Measurements from ENCODE around the gene LRP2.

Gene LRP2

GRCh38 chr2:169172151-169172735 is 190.1 kb downstream of the LRP2 start:
- Histone ChIP-seq H4K20me1 (ENCODE audit: insufficient read depth, low read length) (no peaks in the 10 kb centered on the region), H3K9ac (ENCODE audit: low read length) (no peak overlapping the region), H3K4me2 (ENCODE audit: low read depth, low read length) (no peak overlapping the region), H3F3A (ENCODE audit: insufficient read depth, low read length) (no peaks in the 10 kb centered on the region), H3K27ac (ENCODE audit: low read length) (no peak overlapping the region), H3K27me3 (replicated peaks; ENCODE audit: insufficient read depth, low read length) (no peaks in the 10 kb centered on the region), H3K9me3 (replicated peaks; ENCODE audit: insufficient read depth, low read length) (no peaks in the 10 kb centered on the region), H3K4me1 (ENCODE audit: low read length) (no peaks in the 10 kb centered on the region), H3K79me2 (ENCODE audit: low read length) (no peaks in the 10 kb centered on the region), H3K36me3 (replicated peaks; ENCODE audit: insufficient read depth, low read length) (no peaks in the 10 kb centered on the region), H3K9me2 (replicated peaks; ENCODE audit: insufficient read depth, low read length) (no peaks in the 10 kb centered on the region), H3K4me3 (ENCODE audit: low read length) (no peak overlapping the region), H2AFZ (ENCODE audit: low read length) (no peak overlapping the region)
- DNase-seq = no peak
- TF ChIP-seq CTCF (IDR thresholded peaks at IDR 0.05; ENCODE audit: low read length) (no peak), EZH2 (optimal IDR thresholded peaks at IDR 0.05; ENCODE audit: low read depth, low read length) (no peak), EZH2phosphoT487 (IDR thresholded peaks at IDR 0.05; ENCODE audit: low read length) (no peak)

GRCh38 chr2:169165791-169166190 is 196.5 kb downstream of the LRP2 start:
- no peaks in the 10 kb centered on the region for H3K36me3 ChIP-seq (replicated peaks; ENCODE audit: insufficient read depth, low read length)

GRCh38 chr2:169164311-169164710 is 198.0 kb downstream of the LRP2 start:
- no peaks in the 10 kb centered on the region for H3K4me1 ChIP-seq (ENCODE audit: low read length)
- DNase-seq = no peak

More at GRCh38 chr2:169165791-169166190, 196.5 kb downstream of the LRP2 start:
- no peak overlapping the region for H3K4me3 ChIP-seq (ENCODE audit: low read length)
- H3K9ac ChIP-seq (ENCODE audit: low read length) = no peak overlapping the region
- no peak for TF ChIP-seq CTCF (IDR thresholded peaks at IDR 0.05; ENCODE audit: low read length)
- no peak for TF ChIP-seq EZH2phosphoT487 (IDR thresholded peaks at IDR 0.05; ENCODE audit: low read length)
- H3F3A ChIP-seq (ENCODE audit: insufficient read depth, low read length) = no peaks in the 10 kb centered on the region
- no peaks in the 10 kb centered on the region for H3K4me1 ChIP-seq (ENCODE audit: low read length)
- H3K79me2 ChIP-seq (ENCODE audit: low read length) = no peaks in the 10 kb centered on the region
- no peak overlapping the region for H3K4me2 ChIP-seq (ENCODE audit: low read depth, low read length)
- no peak overlapping the region for H3K27ac ChIP-seq (ENCODE audit: low read length)
- no peaks in the 10 kb centered on the region for H3K9me2 ChIP-seq (replicated peaks; ENCODE audit: insufficient read depth, low read length)
- H4K20me1 ChIP-seq (ENCODE audit: insufficient read depth, low read length) = no peaks in the 10 kb centered on the region
- no peaks in the 10 kb centered on the region for H3K9me3 ChIP-seq (replicated peaks; ENCODE audit: insufficient read depth, low read length)
- no peak for DNase-seq
- no peaks in the 10 kb centered on the region for H3K27me3 ChIP-seq (replicated peaks; ENCODE audit: insufficient read depth, low read length)
- no peak overlapping the region for H2AFZ ChIP-seq (ENCODE audit: low read length)

More at GRCh38 chr2:169164311-169164710, 198.0 kb downstream of the LRP2 start:
- no peak overlapping the region for H2AFZ ChIP-seq (ENCODE audit: low read length)
- H3K9me3 ChIP-seq (replicated peaks; ENCODE audit: insufficient read depth, low read length) = no peaks in the 10 kb centered on the region
- H3K27me3 ChIP-seq (replicated peaks; ENCODE audit: insufficient read depth, low read length) = no peaks in the 10 kb centered on the region
- no peak overlapping the region for H3K27ac ChIP-seq (ENCODE audit: low read length)
- H4K20me1 ChIP-seq (ENCODE audit: insufficient read depth, low read length) = no peaks in the 10 kb centered on the region
- no peaks in the 10 kb centered on the region for H3K9me2 ChIP-seq (replicated peaks; ENCODE audit: insufficient read depth, low read length)
- H3K36me3 ChIP-seq (replicated peaks; ENCODE audit: insufficient read depth, low read length) = no peaks in the 10 kb centered on the region
- H3F3A ChIP-seq (ENCODE audit: insufficient read depth, low read length) = no peaks in the 10 kb centered on the region
- no peak overlapping the region for H3K9ac ChIP-seq (ENCODE audit: low read length)
- TF ChIP-seq CTCF (IDR thresholded peaks at IDR 0.05; ENCODE audit: low read length) (no peak), EZH2 (optimal IDR thresholded peaks at IDR 0.05; ENCODE audit: low read depth, low read length) (no peak), EZH2phosphoT487 (IDR thresholded peaks at IDR 0.05; ENCODE audit: low read length) (no peak)
- H3K79me2 ChIP-seq (ENCODE audit: low read length) = no peaks in the 10 kb centered on the region
- no peak overlapping the region for H3K4me2 ChIP-seq (ENCODE audit: low read depth, low read length)
- no peak overlapping the region for H3K4me3 ChIP-seq (ENCODE audit: low read length)

Data from MM.1S (cell line).